ENCODE measurements around the gene ZNF319. TPM values are rescaled to one million over a fixed set of nuclear protein-coding genes. Genes with fewer than 3 reads are reported as not detected.

Gene ZNF319
- total RNA-seq, 1 donor from 2014 or later = 15.0 TPM

GRCh38 chr16:57995721-57996405 lies 4.6 kb downstream of the ZNF319 start:
- DNase-seq (ENCODE audit: low spot score in 2 of 2, unreplicated experiment in 2 of 2) = no peak
- Mint-ChIP-seq H3K36me3 (peaks cover 9% of the 10 kb centered on the region), H3K27ac (no peak overlapping the region), H3K4me3 (no peak overlapping the region), H3K27me3 (ENCODE audit: low read depth) (no peaks in the 10 kb centered on the region), H3K4me1 (peaks cover 22% of the 10 kb centered on the region), H3K9me3 (no peaks in the 10 kb centered on the region)
- TF ChIP-seq CTCF (IDR thresholded peaks at IDR 0.05; ENCODE audit: unreplicated experiment) = no peak

GRCh38 chr16:57994778-57995177 lies 5.7 kb downstream of the ZNF319 start:
- TF ChIP-seq CTCF (IDR thresholded peaks at IDR 0.05; ENCODE audit: unreplicated experiment) = no peak
- Mint-ChIP-seq H3K4me1 (peaks cover 21% of the 10 kb centered on the region), H3K4me3 (no peak overlapping the region), H3K27ac (no peak overlapping the region), H3K27me3 (ENCODE audit: low read depth) (no peaks in the 10 kb centered on the region), H3K36me3 (peaks cover 9% of the 10 kb centered on the region), H3K9me3 (no peaks in the 10 kb centered on the region)
- no peak for DNase-seq (ENCODE audit: low spot score in 2 of 2, unreplicated experiment in 2 of 2)

- Mint-ChIP-seq H3K36me3 (peaks cover 9% of the 10 kb centered on the region), H3K27ac (no peak overlapping the region), H3K9me3 (no peaks in the 10 kb centered on the region), H3K4me3 (no peak overlapping the region), H3K27me3 (ENCODE audit: low read depth) (no peaks in the 10 kb centered on the region), H3K4me1 (peaks cover 18% of the 10 kb centered on the region)
- no peak for TF ChIP-seq CTCF (IDR thresholded peaks at IDR 0.05; ENCODE audit: unreplicated experiment)
- DNase-seq (ENCODE audit: low spot score in 2 of 2, unreplicated experiment in 2 of 2) = no peak
Observed at GRCh38 chr16:57994361-57994760, 6.1 kb downstream of the ZNF319 start.

- Mint-ChIP-seq H3K4me3 (no peak overlapping the region), H3K27ac (no peak overlapping the region), H3K36me3 (peaks cover 9% of the 10 kb centered on the region), H3K9me3 (no peaks in the 10 kb centered on the region), H3K27me3 (ENCODE audit: low read depth) (no peaks in the 10 kb centered on the region), H3K4me1 (peaks cover 13% of the 10 kb centered on the region)
- DNase-seq (ENCODE audit: low spot score in 2 of 2, unreplicated experiment in 2 of 2) = no peak
- TF ChIP-seq CTCF (IDR thresholded peaks at IDR 0.05; ENCODE audit: unreplicated experiment) = no peak
Observed at GRCh38 chr16:57993897-57994296, 6.6 kb downstream of the ZNF319 start.

GRCh38 chr16:57993438-57993837 lies 7.0 kb downstream of the ZNF319 start:
- Mint-ChIP-seq H3K4me3 (no peak overlapping the region), H3K27me3 (ENCODE audit: low read depth) (no peaks in the 10 kb centered on the region), H3K4me1 (peaks cover 10% of the 10 kb centered on the region), H3K27ac (no peak overlapping the region), H3K36me3 (peaks cover 9% of the 10 kb centered on the region), H3K9me3 (no peaks in the 10 kb centered on the region)
- DNase-seq (ENCODE audit: low spot score in 2 of 2, unreplicated experiment in 2 of 2) = no peak
- no peak for TF ChIP-seq CTCF (IDR thresholded peaks at IDR 0.05; ENCODE audit: unreplicated experiment)
